K562 (cell line): ENCODE data around the gene KRT222. TPM values are rescaled to one million over a fixed set of nuclear protein-coding genes. Genes with fewer than 3 reads are reported as not detected.

Experiments
- ATAC-seq: fragments of 200-7000 bp; cut with Tn5 transposase; 3 replicates; pipeline ENCODE4 v1.9.1; 2020; ENCODE audit warnings: moderate library complexity
- BruUV-seq: library from RNA; stranded (reverse); fragments of 400-500 nt; replicated peaks from 2 replicates; lab custom pipeline; 2021; lab: Mats Ljungman, UMichigan
- CTCF ChIA-PET: fragments of 300-600 bp; formaldehyde crosslinking; extraction: SDS; loops from one replicate; lab custom pipeline; 2021; ENCODE audit warnings: low intra/inter-chr PET ratio; lab: Yijun Ruan, JAX
- POLR2A ChIA-PET: fragments of 300-600, 350-650 bp; sonication (Branson Sonifier 250); formaldehyde crosslinking; extraction: SDS; loops from one replicate; lab custom pipeline; 2021; ENCODE audit warnings: antibody characterized with exemption, inconsistent platforms; lab: Yijun Ruan, JAX
- DNase-seq, 4 experiments: peaks; one replicate each; pipeline versions ENCODE4 v3.0.0 to v3.0.0-alpha.2; 2011 to 2018; ENCODE audit warnings: low spot score in 3 of 4, mixed read lengths in 3 of 4; ENCODE audit errors: extremely low read depth in 1 of 4
- FAIRE-seq: peaks from 2 replicates; lab custom pipeline; 2011; peaks lifted over from hg19 to GRCh38; lab: Jason Lieb, UNC
- H2AFZ ChIP-seq: 2 replicates; pipeline ENCODE4 v1.6.0; 2011; ENCODE audit warnings: low read depth, low read length, control low read depth, inconsistent platforms
- H3K27ac ChIP-seq: fragments of 200-600 bp; 3 replicates; pipeline ENCODE4 v1.8.0; 2011; ENCODE audit warnings: low read depth, mild to moderate bottlenecking, control low read depth, inconsistent platforms, low read length, moderate library complexity, mixed read lengths; ENCODE audit errors: extremely low read depth
- H3K27me3 ChIP-seq, 2 experiments: fragments of 300-600 bp in 1 of 2; 2 replicates in 1 of 2; 3 replicates in 1 of 2; pipeline versions ENCODE4 v1.6.0 to v1.8.0; 2011; ENCODE audit warnings: inconsistent platforms in 2 of 2, low read length in 2 of 2, mild to moderate bottlenecking in 1 of 2, mixed read lengths in 1 of 2, moderate library complexity in 1 of 2; ENCODE audit not compliant: control insufficient read depth in 2 of 2, insufficient read depth in 2 of 2
- H3K36me3 ChIP-seq: fragments of 300-600 bp; 3 replicates; pipeline ENCODE4 v1.8.0; 2011; ENCODE audit warnings: mild to moderate bottlenecking, low read length, inconsistent platforms; ENCODE audit not compliant: control insufficient read depth, insufficient read depth
- H3K4me1 ChIP-seq, 2 experiments: fragments of 200-600 bp in 1 of 2; replicated peaks in 1 of 2; 2 replicates in 1 of 2; 3 replicates in 1 of 2; pipeline versions ENCODE4 v1.5.1 to v1.8.0; 2011; ENCODE audit warnings: inconsistent platforms in 2 of 2, low read length in 2 of 2, mild to moderate bottlenecking in 1 of 2, mixed read lengths in 1 of 2, moderate library complexity in 1 of 2; ENCODE audit not compliant: control insufficient read depth in 2 of 2, insufficient read depth in 2 of 2
- H3K4me2 ChIP-seq: 2 replicates; pipeline ENCODE4 v1.6.1; 2011; ENCODE audit warnings: low read length, control low read depth, inconsistent platforms, mixed read lengths; ENCODE audit not compliant: insufficient read depth
- H3K4me3 ChIP-seq: fragments of 200-600 bp; sonication (generic), shearing (Covaris generic); 2 replicates; pipeline ENCODE4 v1.5.1; 2016; ENCODE audit warnings: control low read depth, inconsistent platforms
- H3K79me2 ChIP-seq: fragments of 200-600 bp; 3 replicates; pipeline ENCODE4 v1.8.0; 2011; ENCODE audit warnings: low read length, inconsistent platforms; ENCODE audit not compliant: control insufficient read depth, insufficient read depth
- H3K9ac ChIP-seq, 2 experiments: 2 replicates each; pipeline versions ENCODE4 v1.6.0 to v1.6.1; 2011; ENCODE audit warnings: low read depth in 2 of 2, low read length in 2 of 2, control low read depth in 1 of 2, inconsistent platforms in 1 of 2, mild to moderate bottlenecking in 1 of 2, mixed read lengths in 1 of 2; ENCODE audit not compliant: insufficient read depth in 1 of 2
- H3K9me1 ChIP-seq: one replicate; pipeline ENCODE4 v1.6.0; 2011; ENCODE audit warnings: inconsistent platforms, mild to moderate bottlenecking, low read length, moderate library complexity; ENCODE audit not compliant: control insufficient read depth, insufficient read depth
- H3K9me3 ChIP-seq: replicated peaks from 2 replicates; pipeline ENCODE4 v1.5.1; 2011; ENCODE audit warnings: low read depth, low read length, inconsistent platforms; ENCODE audit not compliant: control insufficient read depth, insufficient read depth
- H4K20me1 ChIP-seq: replicated peaks from 2 replicates; pipeline ENCODE4 v1.6.1; 2011; ENCODE audit warnings: low read length, inconsistent platforms, mixed read lengths; ENCODE audit not compliant: control insufficient read depth, insufficient read depth
- BMI1 ChIP-seq: fragments of 150-350 bp; IDR thresholded peaks from 2 replicates; pipeline ENCODE4 v1.6.1; 2014; ENCODE audit warnings: low read length
- CBFA2T3 ChIP-seq: fragments of 450-650 bp; IDR thresholded peaks from 2 replicates; pipeline ENCODE4 v1.6.1; 2017
- CREB3 ChIP-seq: fragments of 450-650 bp; conservative IDR thresholded peaks from 2 replicates; pipeline ENCODE4 v1.6.1; 2016; ENCODE audit warnings: missing genetic modification characterization, low read depth, mild to moderate bottlenecking, missing compliant biosample characterization, moderate library complexity
- CTBP1 ChIP-seq: fragments of 450-650 bp; IDR thresholded peaks from 2 replicates; pipeline ENCODE4 v1.6.1; 2016; ENCODE audit warnings: borderline replicate concordance
- HINFP ChIP-seq: fragments of 450-650 bp; conservative IDR thresholded peaks from 2 replicates; pipeline ENCODE4 v1.6.1; 2016; ENCODE audit warnings: missing genetic modification characterization, low read depth, mild to moderate bottlenecking, control low read depth, missing compliant biosample characterization
- HNRNPUL1 ChIP-seq: fragments of 200-400 bp; formaldehyde crosslinking; IDR thresholded peaks from 2 replicates; pipeline ENCODE4 v1.6.1; 2017; ENCODE audit warnings: low read length
- KLF16 ChIP-seq: IDR thresholded peaks from 2 replicates; pipeline ENCODE4 v1.6.1; 2016; ENCODE audit warnings: antibody characterized with exemption
- MTA1 ChIP-seq: fragments of 450-650 bp; IDR thresholded peaks from 2 replicates; pipeline ENCODE4 v1.6.1; 2017; ENCODE audit warnings: borderline replicate concordance
- NFRKB ChIP-seq: fragments of 450-650 bp; IDR thresholded peaks from 2 replicates; pipeline ENCODE4 v1.6.1; 2016; ENCODE audit warnings: low read depth
- NFYB ChIP-seq: IDR thresholded peaks from 2 replicates; pipeline ENCODE4 v1.6.1; 2011; ENCODE audit warnings: mild to moderate bottlenecking, moderate library complexity; ENCODE audit not compliant: insufficient read length; ENCODE audit errors: extremely low read depth
- USF2 ChIP-seq: sonication (generic); formaldehyde crosslinking; IDR thresholded peaks from 2 replicates; pipeline ENCODE4 v1.5.0; 2020; ENCODE audit warnings: missing genetic modification reagents
- ZNF79 ChIP-seq: fragments of 250-450 bp; sonication (Bioruptor Pico); IDR thresholded peaks from 2 replicates; pipeline ENCODE4 v1.4.0; 2020; ENCODE audit warnings: low read depth, mild to moderate bottlenecking, moderate library complexity
- WGBS: fragments of 100-300 bp; shearing (Covaris generic); methylation state at CpG from one replicate; pipeline ENCODE4 v1.1.6; 2016; ENCODE audit warnings: low coverage, mixed read lengths; ENCODE audit not compliant: insufficient coverage; ENCODE audit errors: missing lambda C conversion rate; 5-methylcytosine and 5-hydroxymethylcytosine counted together
- in situ Hi-C: fragments of 300-500 bp; cut with MboI; formaldehyde crosslinking; loops from 4 replicates; pipeline ENCODE4 v1.15.0; 2018; ENCODE audit warnings: inconsistent platforms, mixed read lengths
- intact Hi-C: fragments of 100-400 bp; cut with micrococcal nuclease; formaldehyde crosslinking; loops from 2 replicates; pipeline ENCODE4 v1.14.2; 2022
- polyA plus RNA-seq, 8 experiments: library from polyadenylated mRNA; depleted of rRNA in 4 of 8; stranded (reverse) in 5 of 8; unstranded in 3 of 8; fragments of >200 nt; fragmentation: Nextera tagmentation in 2 of 8; fragmentation: Illumina TruSeq in 1 of 8; extraction: Ambion mirVana in 2 of 8; extraction: Trizol in 1 of 8; gene quantifications; 2 replicates each; pipeline versions ENCODE4 v1.2.1 to v1.2.3, GENCODE V29; 2011 to 2014; ENCODE audit warnings: inconsistent platforms in 1 of 8, missing spikeins in 1 of 8
- total RNA-seq, 7 experiments: library from RNA; depleted of rRNA in 6 of 7; stranded (reverse); fragments of >200 nt in 6 of 7; fragmentation: Illumina TruSeq in 2 of 7; extraction: Trizol in 2 of 7; gene quantifications; 2 replicates each; pipeline versions ENCODE4 v1.2.1 to v1.2.3, GENCODE V29; 2011 to 2021; ENCODE audit warnings: low replicate concordance in 1 of 7

KRT222 gene
- total and polyA plus RNA-seq, 9 of the 15 experiments (the other 6 are each of a cell fraction or from before 2014, with no cell fraction given) = 0.03 to 0.11 (median 0.05) TPM; not detected in 5

- H3K9me3 ChIP-seq = no peaks in the 10 kb centered on the region
- no peaks in the 10 kb centered on the region for H3K36me3 ChIP-seq
- no peak overlapping the region for H2AFZ ChIP-seq
- H3K79me2 ChIP-seq = no peaks in the 10 kb centered on the region
- peaks cover 0 to 3% of the 10 kb centered on the region in 2 experiments; a peak in 1 of 5 replicates for H3K4me1 ChIP-seq
- H3K4me2 ChIP-seq = no peak overlapping the region; the same call in 1 of the 2 replicates
- no peak overlapping the region for H3K9ac ChIP-seq
- intact Hi-C loops = no loop called here
- ChIA-PET POLR2A (interaction anchor here (1.2 kb wide), 1 partner anchor 8 kb away, joined by 3 read pairs; no protein-coding TSS in a partner anchor), CTCF (no interaction called here)
- H3K9me1 ChIP-seq = no peaks in the 10 kb centered on the region
- no peak for TF ChIP-seq CREB3 (tag)
- TF ChIP-seq NFRKB = no peak
- TF ChIP-seq CBFA2T3 = no peak
- TF ChIP-seq MTA1 = no peak
- TF ChIP-seq HINFP = no peak
- no peak for TF ChIP-seq HNRNPUL1
- TF ChIP-seq ZNF79 (CRISPR knock-in tag) = no peak
- no peak for TF ChIP-seq USF2 (CRISPR knock-in tag)
- TF ChIP-seq CTBP1 = no peak
- TF ChIP-seq BMI1 = no peak
- TF ChIP-seq KLF16 = no peak
- no peak for TF ChIP-seq NFYB
- H3K27ac ChIP-seq = no peak overlapping the region
- FAIRE-seq (no peak), ATAC-seq (peak; percentile 45), DNase-seq (no peak)
- H3K27me3 ChIP-seq = peaks cover 15 to 25% of the 10 kb centered on the region in 2 experiments; a peak in 4 of 5 replicates
- no peak overlapping the region for H3K4me3 ChIP-seq
- no TSS peak for BruUV-seq
- 2% methylated on average over 3 of the region's 3 CpGs for WGBS
- 0 out of 2 replicates have a peak, but pooled peaks cover 3% of the 10 kb centered on the region for H4K20me1 ChIP-seq
- in situ Hi-C loops = no loop called here
These were observed 1.7 kb downstream of the KRT222 start for GRCh38 chr17:40663252-40663651.
